HCT116 (cell line): ENCODE measurements around the gene LAMTOR3.

Experiments used
- ATF3 ChIP-seq: IDR thresholded peaks from 2 replicates; pipeline ENCODE4 v1.6.1; 2012
- CBX3 ChIP-seq: IDR thresholded peaks from 2 replicates; pipeline ENCODE4 v1.6.1; 2012; ENCODE audit warnings: low read depth
- CTCF ChIP-seq, 3 experiments: fragments of 200-600 bp in 1 of 3; sonication (generic) in 1 of 3; IDR thresholded peaks in 2 of 3; conservative IDR thresholded peaks in 1 of 3; 2 replicates each; pipeline ENCODE4 v1.5.1; 2012 to 2017; ENCODE audit warnings: low read depth in 2 of 3, low read length in 2 of 3, antibody characterized with exemption in 1 of 3, borderline replicate concordance in 1 of 3, control low read depth in 1 of 3, mild to moderate bottlenecking in 1 of 3, mixed read lengths in 1 of 3, mixed run types in 1 of 3, moderate library complexity in 1 of 3; ENCODE audit not compliant: insufficient read depth in 1 of 3
- EGR1 ChIP-seq: IDR thresholded peaks from 2 replicates; pipeline ENCODE4 v1.6.1; 2012; ENCODE audit warnings: low read depth
- EZH2 ChIP-seq: fragments of 200-600 bp; sonication (generic); IDR thresholded peaks from 2 replicates; pipeline ENCODE4 v1.6.1; 2017; ENCODE audit warnings: antibody characterized with exemption, mixed run types
- MAX ChIP-seq: IDR thresholded peaks from 2 replicates; pipeline ENCODE4 v1.6.1; 2012
- POLR2A ChIP-seq: IDR thresholded peaks from 2 replicates; pipeline ENCODE4 v1.7.0; 2011; ENCODE audit warnings: borderline replicate concordance; ENCODE audit not compliant: insufficient read depth, insufficient read length; ENCODE audit errors: extremely low read depth
- REST ChIP-seq: IDR thresholded peaks from 2 replicates; pipeline ENCODE4 v1.6.1; 2012; ENCODE audit warnings: low read depth
- TCF7L2 ChIP-seq: IDR thresholded peaks from 2 replicates; pipeline ENCODE4 v1.7.0; 2011; ENCODE audit warnings: borderline replicate concordance, inconsistent platforms; ENCODE audit not compliant: insufficient read depth, insufficient read length; ENCODE audit errors: extremely low read depth
- ZFX ChIP-seq: fragments of 450-650 bp; IDR thresholded peaks from 2 replicates; pipeline ENCODE4 v1.6.1; 2017

GRCh38 chr4:99894161-99894997, at the start of gene LAMTOR3:
- peak; percentile 53; the same call in 1 of the 2 replicates for TF ChIP-seq MAX
- no peak for TF ChIP-seq CTCF (IDR thresholded peaks at IDR 0.05 in 2 of 3, conservative IDR thresholded peaks at IDR 0.05 in 1 of 3; ENCODE audit: borderline replicate concordance in 1 of 3, insufficient read depth in 1 of 3, low read depth in 2 of 3, low read length in 2 of 3)
- peak; percentile 44; the same call in 1 of the 2 replicates for TF ChIP-seq ZFX
- TF ChIP-seq EGR1, result no peak
- no peak for TF ChIP-seq REST
- TF ChIP-seq TCF7L2, result peak; percentile 19
- TF ChIP-seq ATF3, result no peak
- no peak for TF ChIP-seq EZH2
- TF ChIP-seq CBX3, result no peak
- TF ChIP-seq POLR2A, result peak; percentile 34
